ENCODE measurements around the gene KATNB1. TPM values are rescaled to one million over a fixed set of nuclear protein-coding genes. Genes with fewer than 3 reads are reported as not detected.

KATNB1 gene
- total and polyA plus RNA-seq, 2 experiments from 2014 or later: 31.4 to 65.9 TPM

DNA sequence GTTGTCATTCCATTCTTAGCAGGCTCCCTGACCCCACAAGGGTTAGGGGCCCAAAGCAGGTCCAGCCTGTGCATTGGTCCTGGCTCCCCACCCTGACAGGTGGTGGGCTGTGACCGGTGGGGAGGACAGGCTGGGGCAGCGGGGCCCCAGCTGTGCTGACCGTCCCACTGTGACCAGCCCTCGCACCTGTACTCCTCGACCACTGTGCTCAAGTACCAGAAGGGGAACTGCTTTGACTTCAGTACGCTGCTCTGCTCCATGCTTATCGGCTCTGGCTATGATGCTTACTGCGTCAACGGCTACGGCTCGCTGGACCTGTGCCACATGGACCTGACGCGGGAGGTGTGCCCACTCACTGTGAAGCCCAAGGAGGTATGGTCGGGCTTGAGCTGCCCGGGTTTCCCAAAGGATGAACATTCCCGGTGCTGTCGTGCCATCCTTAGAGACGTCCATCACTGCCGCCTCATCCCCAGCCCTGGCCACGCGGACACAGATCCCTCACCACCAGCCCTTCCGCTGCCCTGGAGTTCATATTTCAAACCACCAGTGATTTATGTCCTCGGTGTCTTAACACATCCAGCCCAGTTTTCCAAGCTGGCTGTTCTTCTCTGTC, 33.7 kb upstream of the KATNB1 start (continued):
- TF ChIP-seq ZNF462 (CRISPR knock-in tag; IDR thresholded peaks at IDR 0.05): no peak
- TF ChIP-seq CREB1 (CRISPR knock-in tag; IDR thresholded peaks at IDR 0.05; ENCODE audit: low read depth): no peak
- no peak for TF ChIP-seq EZH2 (IDR thresholded peaks at IDR 0.05; ENCODE audit: low read depth, unreplicated experiment)
- no peak for TF ChIP-seq ZNF114 (CRISPR knock-in tag; IDR thresholded peaks at IDR 0.05)
- no peak for TF ChIP-seq EZH2phosphoT487 (IDR thresholded peaks at IDR 0.05; ENCODE audit: unreplicated experiment)
- no peak for TF ChIP-seq CTCF (conservative IDR thresholded peaks at IDR 0.05; ENCODE audit: low read depth in 2 of 2)
- TF ChIP-seq REST (IDR thresholded peaks at IDR 0.05; ENCODE audit: unreplicated experiment): no peak
- TF ChIP-seq, protein P1, sequence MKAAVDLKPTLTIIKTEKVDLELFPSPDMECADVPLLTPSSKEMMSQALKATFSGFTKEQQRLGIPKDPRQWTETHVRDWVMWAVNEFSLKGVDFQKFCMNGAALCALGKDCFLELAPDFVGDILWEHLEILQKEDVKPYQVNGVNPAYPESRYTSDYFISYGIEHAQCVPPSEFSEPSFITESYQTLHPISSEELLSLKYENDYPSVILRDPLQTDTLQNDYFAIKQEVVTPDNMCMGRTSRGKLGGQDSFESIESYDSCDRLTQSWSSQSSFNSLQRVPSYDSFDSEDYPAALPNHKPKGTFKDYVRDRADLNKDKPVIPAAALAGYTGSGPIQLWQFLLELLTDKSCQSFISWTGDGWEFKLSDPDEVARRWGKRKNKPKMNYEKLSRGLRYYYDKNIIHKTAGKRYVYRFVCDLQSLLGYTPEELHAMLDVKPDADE (IDR thresholded peaks at IDR 0.05): no peak

Measured in GM23338 (cell line).